Activated CD4-positive, alpha-beta memory T cell treated with anti-CD3 and anti-CD28 coated beads, Interleukin-2, amount 10 ng/mL, durations not matched to agents 7 days and 5 days (primary cell): ENCODE results near the gene ING4. TPM values are rescaled to one million over a fixed set of nuclear protein-coding genes. Genes with fewer than 3 reads are reported as not detected.

Source experiments
- CTCF ChIA-PET: fragments of 350-600 bp; sonication (Branson Sonifier 250); formaldehyde crosslinking; loops from one replicate; lab custom pipeline; 2021; ENCODE audit warnings: antibody characterized with exemption, inconsistent platforms; lab: Charles Lee
- POLR2A ChIA-PET: fragments of 350-600 bp; sonication (Branson Sonifier 250); formaldehyde crosslinking; loops from one replicate; lab custom pipeline; 2021; ENCODE audit warnings: antibody characterized with exemption; lab: Charles Lee
- DNase-seq: peaks from one replicate; pipeline ENCODE4 v3.0.0-alpha.2; 2020
- H3K27ac Mint-ChIP-seq: one replicate; pipeline ENCODE4 v1.8.0; 2021; ENCODE audit warnings: mild to moderate bottlenecking, mixed read lengths
- H3K27me3 Mint-ChIP-seq: one replicate; pipeline ENCODE4 v1.8.0; 2021; ENCODE audit warnings: mixed read lengths
- H3K36me3 Mint-ChIP-seq: one replicate; pipeline ENCODE4 v1.8.0; 2021; ENCODE audit warnings: low read depth, mixed read lengths
- H3K4me1 Mint-ChIP-seq: one replicate; pipeline ENCODE4 v1.8.0; 2021; ENCODE audit warnings: mixed read lengths
- H3K4me3 Mint-ChIP-seq: one replicate; pipeline ENCODE4 v1.8.0; 2021; ENCODE audit warnings: mild to moderate bottlenecking, mixed read lengths
- H3K9me3 Mint-ChIP-seq: one replicate; pipeline ENCODE4 v1.8.0; 2021; ENCODE audit warnings: mixed read lengths
- total RNA-seq, 2 experiments: library from RNA; stranded (reverse); gene quantifications; one replicate each; pipeline ENCODE4 v1.2.3, GENCODE V29; 2021

The ING4 gene
- total RNA-seq, 2 experiments from 2014 or later = 32.2 to 33.8 TPM

DNA sequence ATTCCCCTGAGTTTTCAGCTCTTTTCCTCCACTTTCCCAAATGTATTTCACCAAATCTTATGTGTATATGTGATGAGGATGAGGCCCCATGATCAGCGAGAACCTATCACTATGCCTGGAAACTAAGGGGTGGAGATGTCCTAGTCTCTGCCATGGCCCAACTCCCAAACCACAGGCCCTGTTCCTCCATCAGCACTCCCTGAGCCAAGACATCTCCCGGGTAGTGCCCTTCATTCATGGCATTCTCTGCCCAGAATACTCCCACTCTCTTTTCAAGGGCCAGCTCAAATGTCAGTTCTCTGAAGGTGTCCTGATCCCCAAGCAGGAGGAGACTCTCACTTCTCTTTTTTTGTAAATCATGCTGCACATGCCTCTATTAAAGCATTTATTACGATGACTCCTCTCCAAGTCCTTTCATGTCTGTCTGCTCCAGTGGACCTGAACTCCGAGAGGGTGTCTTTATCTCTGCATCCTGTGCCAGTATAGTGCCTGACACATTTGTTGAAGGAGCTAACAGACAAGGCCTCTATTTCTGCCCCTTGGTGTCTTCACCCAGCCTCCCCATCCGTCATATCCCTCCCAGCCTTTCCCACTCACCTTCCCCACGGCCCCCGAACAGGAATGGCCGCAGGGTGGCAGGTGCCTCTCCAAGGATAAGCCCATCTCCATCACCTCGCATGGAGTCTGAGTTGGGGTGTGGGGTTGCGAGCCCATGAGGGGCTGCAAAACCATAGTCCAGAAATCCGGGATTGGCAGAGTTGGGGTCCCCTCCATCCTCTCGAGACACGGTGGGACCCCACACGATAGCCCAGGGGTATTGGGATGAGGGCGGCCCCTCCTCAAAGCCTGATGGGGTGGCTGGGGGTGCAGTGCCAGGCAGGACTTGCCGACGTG, 34.0 kb upstream of the ING4 start:
- Mint-ChIP-seq H3K27me3 (peaks cover 36% of the 10 kb centered on the region), H3K4me1 (peaks cover 26% of the 10 kb centered on the region), H3K9me3 (no peaks in the 10 kb centered on the region), H3K36me3 (no peaks in the 10 kb centered on the region), H3K4me3 (no peak overlapping the region), H3K27ac (no peak overlapping the region)
- CTCF ChIA-PET = interaction anchor here (1.2 to 1.5 kb wide), 2 partner anchors 8 to 13 kb away, joined by 5 read pairs; partner anchors contain the start of gene ZNF384
- POLR2A ChIA-PET = interaction anchor here (1.0 to 3.1 kb wide), 3 partner anchors 7 to 27 kb away, joined by 3 to 22 read pairs (median 10); partner anchors contain the start of genes COPS7A and ZNF384
- DNase-seq = no peak

DNA sequence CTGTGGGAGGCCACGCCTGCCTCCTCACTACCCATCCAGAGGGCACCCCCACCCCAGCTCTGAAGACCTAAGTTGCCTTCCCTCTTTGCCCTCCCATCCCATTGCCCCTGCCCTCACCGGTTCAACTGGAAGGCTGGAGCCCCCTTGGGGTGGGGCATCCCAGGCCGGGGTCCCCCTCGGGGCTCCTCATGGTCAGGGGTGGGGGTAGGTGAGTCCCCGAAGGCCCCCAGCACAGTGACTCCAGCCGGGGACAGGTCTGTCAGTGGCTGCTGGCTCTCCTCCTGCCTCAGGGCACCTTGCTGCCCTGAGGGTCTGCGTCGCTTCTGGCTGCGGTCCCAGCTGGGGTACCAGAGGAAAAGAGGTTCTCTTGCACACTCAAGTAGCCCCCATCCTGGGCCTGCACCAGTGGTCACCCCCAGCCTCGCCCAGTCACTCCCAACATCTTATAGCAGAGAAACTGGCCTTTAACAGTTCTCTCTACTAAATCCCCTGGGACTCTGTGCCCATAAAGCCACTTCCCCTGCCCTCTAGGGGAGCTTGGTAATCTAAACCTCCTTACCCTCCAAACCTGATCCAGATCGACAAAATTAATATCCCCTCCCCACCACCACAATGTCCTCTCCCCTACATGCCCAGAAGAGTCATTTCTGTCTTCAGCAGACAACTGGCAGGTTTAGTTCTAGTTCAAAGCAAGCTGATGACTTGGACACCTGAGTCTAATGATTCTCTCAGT, 32.6 kb upstream of the ING4 start:
- H3K4me1 Mint-ChIP-seq = peaks cover 23% of the 10 kb centered on the region
- no peak overlapping the region for H3K27ac Mint-ChIP-seq
- H3K9me3 Mint-ChIP-seq = no peaks in the 10 kb centered on the region
- H3K4me3 Mint-ChIP-seq = no peak overlapping the region
- POLR2A ChIA-PET = interaction anchor here (0.6 to 2.6 kb wide), 3 partner anchors 11 to 82 kb away, joined by 3 to 10 read pairs (median 3); partner anchors contain the start of gene COPS7A
- no peak for DNase-seq
- peaks cover 23% of the 10 kb centered on the region for H3K27me3 Mint-ChIP-seq
- CTCF ChIA-PET = interaction anchor here (1.2 kb wide), 1 partner anchor 11 kb away, joined by 5 read pairs; no protein-coding TSS in a partner anchor
- no peaks in the 10 kb centered on the region for H3K36me3 Mint-ChIP-seq

DNA sequence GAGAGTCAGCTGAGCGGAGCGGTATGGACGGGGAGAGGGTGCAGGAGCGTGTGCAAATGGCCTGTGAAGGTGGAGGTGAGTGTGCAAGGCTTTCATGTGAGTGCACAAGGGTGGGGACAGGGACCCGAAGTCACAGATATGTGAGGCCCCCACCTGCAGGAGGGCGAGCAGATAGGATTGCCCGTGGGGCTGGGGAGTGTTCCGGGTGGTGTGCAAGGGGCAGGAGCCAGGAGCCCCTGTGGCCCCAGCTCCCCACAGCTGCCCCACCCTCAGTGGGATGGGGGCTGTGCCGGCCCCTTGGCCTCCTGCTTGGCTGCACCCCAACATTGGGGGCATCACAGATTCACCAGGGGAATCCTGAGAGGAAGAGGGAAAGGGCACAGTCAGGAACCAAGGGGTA, 31.8 kb upstream of the ING4 start:
- no peaks in the 10 kb centered on the region for H3K9me3 Mint-ChIP-seq
- peaks cover 26% of the 10 kb centered on the region for H3K4me1 Mint-ChIP-seq
- no peak overlapping the region for H3K27ac Mint-ChIP-seq
- ChIA-PET CTCF (no interaction called here), POLR2A (no interaction called here)
- H3K27me3 Mint-ChIP-seq = peaks cover 21% of the 10 kb centered on the region
- no peaks in the 10 kb centered on the region for H3K36me3 Mint-ChIP-seq
- H3K4me3 Mint-ChIP-seq = no peak overlapping the region
- no peak for DNase-seq

DNA sequence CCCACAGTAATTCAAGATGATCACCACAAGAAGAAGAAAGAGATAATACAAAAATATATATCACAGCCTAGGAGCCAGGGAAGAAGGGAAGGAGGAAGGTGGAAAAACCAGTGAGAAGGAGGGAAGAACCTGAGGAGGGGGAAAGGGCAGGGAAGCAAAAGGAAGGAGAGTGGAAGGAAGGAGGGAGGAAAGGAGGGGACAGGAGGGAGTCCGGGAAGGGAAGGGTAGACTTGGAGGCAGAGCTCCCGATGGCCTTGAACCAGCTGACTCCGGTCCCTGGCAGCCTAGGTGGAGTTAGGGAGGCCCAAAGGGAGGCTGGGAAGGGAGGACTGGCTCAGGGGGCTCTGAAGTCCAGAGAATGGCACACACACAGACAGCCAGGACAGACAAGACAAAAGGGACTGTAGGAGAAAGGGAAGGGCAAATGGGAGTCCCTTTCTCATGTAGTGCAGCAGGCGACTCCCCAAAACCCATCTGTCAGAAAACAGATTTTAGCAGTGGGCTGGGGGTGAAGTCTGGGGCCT, 31.0 kb upstream of the ING4 start:
- H3K27ac Mint-ChIP-seq = no peak overlapping the region
- CTCF ChIA-PET = no interaction called here
- peaks cover 13% of the 10 kb centered on the region for H3K27me3 Mint-ChIP-seq
- no peaks in the 10 kb centered on the region for H3K36me3 Mint-ChIP-seq
- POLR2A ChIA-PET = interaction anchor here (2.2 kb wide), 1 partner anchor 30 kb away, joined by 10 read pairs; the partner anchor contains the start of gene COPS7A
- H3K4me1 Mint-ChIP-seq = peaks cover 20% of the 10 kb centered on the region
- H3K9me3 Mint-ChIP-seq = no peaks in the 10 kb centered on the region
- no peak for DNase-seq
- no peak overlapping the region for H3K4me3 Mint-ChIP-seq

DNA sequence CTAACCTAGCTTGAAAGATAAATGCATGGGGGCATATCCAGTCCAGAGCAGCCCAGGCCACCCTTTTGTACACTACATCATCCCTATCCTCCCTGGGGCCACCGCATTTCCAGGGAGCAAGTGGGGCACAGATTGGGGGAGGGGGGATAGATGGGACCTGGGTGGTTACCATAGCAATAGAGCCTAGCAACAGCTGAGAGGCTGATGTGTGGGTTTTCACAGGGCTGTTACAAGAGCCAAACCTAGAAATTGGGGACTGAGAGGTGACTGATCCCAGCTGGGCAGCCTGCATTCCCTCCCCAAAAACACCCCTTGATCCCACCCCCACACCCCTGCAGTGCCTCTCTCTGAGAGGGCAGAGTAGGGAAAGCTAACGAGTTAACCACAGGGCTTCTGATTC, 30.0 kb upstream of the ING4 start:
- H3K27me3 Mint-ChIP-seq = peaks cover 3% of the 10 kb centered on the region
- no peaks in the 10 kb centered on the region for H3K9me3 Mint-ChIP-seq
- POLR2A ChIA-PET = interaction anchor here (1.4 to 2.8 kb wide), 3 partner anchors 21 to 60 kb away, joined by 3 to 11 read pairs (median 10); partner anchors contain the start of genes COPS7A and MLF2
- no peak for DNase-seq
- no peak overlapping the region for H3K4me3 Mint-ChIP-seq
- CTCF ChIA-PET = interaction anchor here (1.1 kb wide), 1 partner anchor 74 kb away, joined by 3 read pairs; no protein-coding TSS in a partner anchor
- H3K27ac Mint-ChIP-seq = no peak overlapping the region
- H3K36me3 Mint-ChIP-seq = peaks cover 3% of the 10 kb centered on the region
- peaks cover 20% of the 10 kb centered on the region for H3K4me1 Mint-ChIP-seq

DNA sequence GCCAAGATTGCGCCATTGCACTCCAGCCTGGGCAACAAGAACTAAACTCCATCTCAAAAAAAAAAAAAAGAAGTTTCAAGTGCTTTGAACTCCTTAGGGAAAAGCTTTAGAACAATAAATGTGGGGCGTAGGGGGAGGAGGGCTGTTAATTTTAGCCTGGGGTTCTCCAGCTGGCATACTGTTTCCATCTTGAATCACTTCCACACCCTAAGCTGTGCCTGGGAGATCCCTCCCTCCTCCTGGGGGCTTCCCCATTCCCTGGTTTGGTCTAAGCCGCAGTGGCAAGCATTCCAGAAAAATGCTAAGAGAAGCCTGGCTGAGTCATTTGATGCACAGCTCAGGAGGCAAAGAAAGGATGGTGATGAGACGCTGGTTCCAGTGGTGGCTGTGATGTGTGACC, 28.6 kb upstream of the ING4 start:
- ChIA-PET CTCF (interaction anchor here (1.0 to 1.1 kb wide), 2 partner anchors 138 to 178 kb away, joined by 3 read pairs; no protein-coding TSS in a partner anchor), POLR2A (interaction anchor here (2.8 to 3.4 kb wide), 2 partner anchors 32 to 62 kb away, joined by 11 to 103 read pairs; partner anchors contain the start of genes COPS7A and MLF2)
- Mint-ChIP-seq H3K36me3 (peaks cover 14% of the 10 kb centered on the region), H3K27me3 (no peaks in the 10 kb centered on the region), H3K4me3 (no peak overlapping the region), H3K4me1 (peaks cover 34% of the 10 kb centered on the region), H3K9me3 (no peaks in the 10 kb centered on the region), H3K27ac (no peak overlapping the region)
- DNase-seq = no peak

DNA sequence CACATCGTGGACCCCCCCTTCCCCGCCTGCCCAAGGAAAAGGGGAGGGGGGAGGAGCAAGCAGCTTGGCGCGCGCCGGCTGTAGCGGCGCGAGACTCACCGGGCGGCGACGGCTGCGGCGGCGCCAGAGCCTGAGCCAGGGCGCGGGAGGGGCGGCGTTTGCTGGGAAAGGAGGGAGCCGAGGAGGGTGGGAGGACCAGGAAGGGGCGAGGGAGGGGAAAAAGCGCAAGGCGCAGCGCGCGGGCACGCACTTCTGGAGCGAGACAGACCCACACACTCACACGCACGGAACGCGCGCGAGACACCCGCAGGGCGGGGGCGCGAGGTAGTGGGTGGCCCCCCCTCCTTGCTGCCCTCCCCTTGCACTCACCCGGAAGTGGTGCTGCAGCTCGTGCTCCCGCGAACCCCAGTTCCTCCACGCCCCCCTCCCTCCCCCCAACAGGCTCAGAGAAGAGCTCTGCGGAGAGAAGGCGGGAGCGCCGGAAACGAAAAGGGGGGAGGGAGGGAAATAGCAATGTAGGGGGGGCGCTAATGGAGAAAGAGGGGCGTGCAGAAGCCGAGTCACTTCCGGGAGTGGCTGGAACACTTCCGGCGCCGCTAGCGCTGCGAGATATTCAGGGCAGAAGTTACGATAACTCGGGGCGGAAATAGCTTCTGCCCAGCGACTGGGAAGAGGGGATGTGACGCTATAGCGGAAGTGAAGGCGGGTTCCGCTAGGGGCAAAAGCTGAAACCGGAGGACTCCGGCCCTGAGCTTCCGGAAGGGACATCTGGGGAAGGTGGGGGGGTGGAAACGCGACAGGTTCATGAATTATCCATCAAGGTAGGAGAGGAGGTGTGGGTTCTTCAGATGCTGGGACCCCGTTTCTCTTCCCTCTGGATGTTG, 26.3 kb upstream of the ING4 start, which contains the start of gene ZNF384:
ZNF384 (minus strand) TSS at position 377 of the 884 bp plus-strand sequence. CDS start 9,855 bp downstream, outside the sequence.
- H3K4me3 Mint-ChIP-seq = peak within 1 kb of the TSS; percentile 87
- no peaks in the 10 kb centered on the region for H3K9me3 Mint-ChIP-seq
- H3K27ac Mint-ChIP-seq = peak within 1 kb of the TSS; percentile 91
- CTCF ChIA-PET = interaction anchor here (0.6 to 2.5 kb wide), 27 partner anchors 9 to 261 kb away, joined by 3 to 41 read pairs (median 4); partner anchors contain the start of genes C12orf57, CD4, COPS7A and MLF2
- POLR2A ChIA-PET = interaction anchor here (0.6 to 3.4 kb wide), 51 partner anchors 8 to 328 kb away, joined by 3 to 103 read pairs (median 5); partner anchors contain the start of genes C12orf57, CD4, CDCA3 and COPS7A
- peaks cover 32% of the 10 kb centered on the region for H3K36me3 Mint-ChIP-seq
- peaks cover 55% of the 10 kb centered on the region for H3K4me1 Mint-ChIP-seq
- H3K27me3 Mint-ChIP-seq = no peaks in the 10 kb centered on the region
- DNase-seq = peak; percentile 97

DNA sequence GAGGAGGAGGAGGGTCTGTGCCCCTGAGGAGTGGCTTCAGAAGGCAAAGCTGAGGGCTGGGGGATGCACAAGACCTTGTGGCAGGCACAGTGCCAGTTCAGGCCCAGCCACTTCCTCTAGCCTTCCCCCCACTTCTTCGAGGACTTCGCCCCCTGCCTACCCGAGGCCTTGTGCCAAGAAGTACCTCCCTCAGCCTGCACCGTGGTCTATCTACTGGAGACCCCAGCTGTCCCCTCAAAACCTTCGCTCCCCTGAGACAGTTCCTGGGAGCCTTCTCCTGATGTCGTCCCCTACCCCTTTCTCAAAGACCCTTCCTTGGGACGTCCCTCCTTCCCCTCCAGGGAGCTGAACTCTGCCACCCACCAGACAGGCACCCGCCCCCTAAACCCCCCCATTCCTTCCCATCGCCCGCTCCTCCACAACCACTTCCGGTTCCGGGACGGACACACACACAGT, 25.7 kb upstream of the ING4 start:
- peak overlapping the region; percentile 91 for H3K27ac Mint-ChIP-seq
- DNase-seq = peak; percentile 56
- ChIA-PET CTCF (interaction anchor here (1.0 to 2.5 kb wide), 15 partner anchors 10 to 261 kb away, joined by 3 to 41 read pairs (median 5); partner anchors contain the start of genes COPS7A and MLF2), POLR2A (interaction anchor here (0.8 to 3.4 kb wide), 35 partner anchors 7 to 272 kb away, joined by 3 to 103 read pairs (median 6); partner anchors contain the start of genes C12orf57, CD4, CDCA3 and COPS7A)
- no peaks in the 10 kb centered on the region for H3K27me3 Mint-ChIP-seq
- H3K4me1 Mint-ChIP-seq = peaks cover 58% of the 10 kb centered on the region
- peaks cover 36% of the 10 kb centered on the region for H3K36me3 Mint-ChIP-seq
- H3K9me3 Mint-ChIP-seq = no peaks in the 10 kb centered on the region
- peak overlapping the region; percentile 87 for H3K4me3 Mint-ChIP-seq

DNA sequence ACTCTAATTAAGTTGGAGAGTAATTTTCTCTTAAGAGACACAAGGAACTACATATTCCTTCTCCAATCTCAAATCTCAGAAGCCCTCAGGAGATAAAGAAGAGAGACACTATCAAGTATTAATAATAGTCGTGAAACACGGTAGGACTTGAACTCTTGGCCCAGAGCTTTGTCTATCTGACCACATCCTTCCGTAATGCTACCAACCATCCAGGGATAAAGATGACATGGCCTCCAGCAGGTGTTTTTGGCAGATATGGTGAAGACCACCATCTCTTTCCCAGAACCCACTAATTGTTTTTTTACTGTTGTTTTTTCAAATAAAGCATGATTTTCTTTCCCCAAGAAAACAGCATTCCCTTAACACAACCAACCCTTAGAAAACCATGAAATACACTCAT, 22.9 kb upstream of the ING4 start:
- H3K27me3 Mint-ChIP-seq = no peaks in the 10 kb centered on the region
- no peak for DNase-seq
- H3K9me3 Mint-ChIP-seq = no peaks in the 10 kb centered on the region
- peak overlapping the region; percentile 91 for H3K27ac Mint-ChIP-seq
- peaks cover 48% of the 10 kb centered on the region for H3K36me3 Mint-ChIP-seq
- peaks cover 57% of the 10 kb centered on the region for H3K4me1 Mint-ChIP-seq
- ChIA-PET CTCF (interaction anchor here (0.7 to 1.6 kb wide), 6 partner anchors 21 to 140 kb away, joined by 3 to 4 read pairs (median 3); partner anchors contain the start of gene COPS7A), POLR2A (interaction anchor here (1.4 to 2.0 kb wide), 3 partner anchors 19 to 187 kb away, joined by 3 to 5 read pairs (median 4); partner anchors contain the start of gene SPSB2)
- H3K4me3 Mint-ChIP-seq = no peak overlapping the region

DNA sequence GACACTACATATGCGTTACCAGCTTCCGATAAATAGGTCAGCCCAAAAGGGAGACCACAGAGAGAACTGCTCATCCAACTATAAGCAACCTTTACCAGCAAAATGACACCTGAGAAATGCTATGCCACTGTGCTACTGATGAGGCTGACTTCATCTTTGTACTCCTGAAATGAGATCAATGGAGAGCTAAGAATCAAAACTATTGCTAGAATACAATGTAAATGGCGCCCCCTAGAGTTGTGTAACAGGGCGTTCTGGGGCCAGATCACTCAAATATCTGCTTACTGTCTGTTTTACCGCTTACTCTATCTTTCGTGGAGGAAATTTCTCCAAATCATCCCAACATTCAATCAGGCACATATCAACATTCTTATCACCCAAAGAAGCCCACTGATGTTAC, 21.7 kb upstream of the ING4 start:
- H3K9me3 Mint-ChIP-seq = no peaks in the 10 kb centered on the region
- DNase-seq = peak; percentile 52
- peaks cover 52% of the 10 kb centered on the region for H3K4me1 Mint-ChIP-seq
- ChIA-PET POLR2A (interaction anchor here (0.7 to 2.0 kb wide), 5 partner anchors 10 to 189 kb away, joined by 3 to 5 read pairs (median 3); partner anchors contain the start of genes COPS7A and SPSB2), CTCF (interaction anchor here (0.7 to 2.1 kb wide), 21 partner anchors 11 to 149 kb away, joined by 3 to 23 read pairs (median 4); partner anchors contain the start of genes ACRBP, COPS7A and NOP2)
- H3K27me3 Mint-ChIP-seq = no peaks in the 10 kb centered on the region
- H3K36me3 Mint-ChIP-seq = peaks cover 53% of the 10 kb centered on the region
- no peak overlapping the region for H3K4me3 Mint-ChIP-seq
- H3K27ac Mint-ChIP-seq = peak overlapping the region; percentile 33

DNA sequence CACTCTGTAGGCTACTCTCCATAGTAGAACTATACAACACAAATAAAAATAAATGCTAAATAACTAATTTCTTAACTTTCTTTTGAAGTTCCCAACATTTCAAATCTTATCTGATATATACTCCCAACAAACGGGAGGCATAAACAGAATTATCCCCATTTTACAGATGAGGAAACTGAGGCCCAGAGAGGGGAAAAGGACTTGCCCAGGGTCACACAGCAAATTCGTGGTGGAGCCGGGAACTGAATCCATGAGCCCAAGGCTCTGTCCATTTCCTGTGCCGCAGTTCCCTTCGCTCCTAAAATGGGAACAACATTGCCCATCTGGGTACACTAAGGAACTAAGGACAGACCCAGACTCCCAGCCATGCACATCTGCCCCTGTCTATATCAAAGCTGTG, 14.0 kb upstream of the ING4 start:
- Mint-ChIP-seq H3K4me3 (no peak overlapping the region), H3K9me3 (no peaks in the 10 kb centered on the region), H3K4me1 (peaks cover 4% of the 10 kb centered on the region), H3K27me3 (no peaks in the 10 kb centered on the region), H3K36me3 (peaks cover 77% of the 10 kb centered on the region), H3K27ac (no peak overlapping the region)
- ChIA-PET CTCF (no interaction called here), POLR2A (no interaction called here)
- DNase-seq = no peak
